COLO829 (cell line): ENCODE results near the gene METTL22.

Source experiments
- DNase-seq: peaks from one replicate; pipeline ENCODE4 v3.0.0; 2012; ENCODE audit warnings: low spot score

The METTL22 gene

DNA sequence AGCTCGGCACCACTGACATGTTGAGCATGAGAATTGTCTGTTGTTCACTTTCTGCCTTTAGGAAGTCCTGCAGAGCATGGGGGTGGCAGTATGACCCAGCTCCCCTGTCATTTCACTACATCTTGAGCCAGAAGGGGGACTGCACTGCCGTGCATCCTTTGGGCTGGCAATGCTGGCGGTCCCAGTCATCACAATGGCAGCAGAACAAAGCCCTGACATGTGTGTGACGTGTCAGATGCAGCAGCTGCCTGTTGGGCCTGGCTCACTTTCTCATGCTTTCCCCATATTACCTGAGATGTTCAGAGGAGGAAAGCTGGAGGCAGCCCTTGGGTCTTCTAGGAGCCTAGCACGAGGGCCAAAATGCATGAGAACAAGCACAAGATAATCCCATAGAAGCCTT lies 46.6 kb downstream of the METTL22 start:
- no peak for DNase-seq

DNA sequence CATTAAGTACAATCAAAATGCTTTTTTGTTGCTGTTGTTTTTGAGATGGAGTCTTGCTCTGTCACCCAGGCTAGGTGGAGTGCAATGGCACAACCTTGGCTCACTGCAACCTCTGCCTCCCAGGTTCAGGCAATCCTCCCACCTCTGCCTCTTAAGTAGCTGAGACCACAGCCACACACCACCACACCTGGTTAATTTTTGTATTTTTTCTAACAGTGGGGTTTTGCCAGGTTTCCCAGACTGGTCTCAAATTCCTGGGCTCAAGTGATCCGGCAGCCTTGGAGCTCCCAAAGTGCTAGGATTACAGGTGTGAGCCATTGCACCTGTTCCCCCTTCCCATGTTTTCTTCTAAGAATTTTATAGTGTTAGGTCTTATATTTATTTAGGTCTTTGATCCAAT lies 48.0 kb downstream of the METTL22 start:
- no peak for DNase-seq

DNA sequence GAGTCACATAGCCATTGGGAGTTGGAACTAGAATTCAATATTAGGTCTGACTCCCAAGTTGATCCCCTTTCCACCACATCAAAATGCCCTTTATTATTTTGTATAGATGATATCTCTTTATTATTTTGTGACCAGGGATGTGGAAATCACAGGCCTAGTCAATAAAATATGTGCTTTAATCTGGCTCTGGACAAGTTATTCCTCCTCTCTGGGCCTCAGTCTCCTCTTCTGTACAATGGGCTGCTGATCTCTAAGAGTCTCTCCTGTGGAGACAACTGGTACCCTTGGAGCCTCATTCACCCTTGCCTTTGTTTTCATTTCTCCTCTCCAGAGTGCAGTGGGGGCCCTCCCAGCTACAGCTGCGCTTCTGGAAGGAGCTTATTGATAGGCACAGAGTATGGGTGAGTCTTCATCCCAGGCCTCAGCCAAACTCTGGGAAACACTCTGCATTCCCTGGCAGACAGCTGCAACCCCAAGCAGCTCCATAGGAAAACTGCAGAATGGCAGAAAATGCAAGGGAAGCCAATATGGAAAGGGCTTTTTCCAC lies 48.6 kb downstream of the METTL22 start:
- no peak for DNase-seq

DNA sequence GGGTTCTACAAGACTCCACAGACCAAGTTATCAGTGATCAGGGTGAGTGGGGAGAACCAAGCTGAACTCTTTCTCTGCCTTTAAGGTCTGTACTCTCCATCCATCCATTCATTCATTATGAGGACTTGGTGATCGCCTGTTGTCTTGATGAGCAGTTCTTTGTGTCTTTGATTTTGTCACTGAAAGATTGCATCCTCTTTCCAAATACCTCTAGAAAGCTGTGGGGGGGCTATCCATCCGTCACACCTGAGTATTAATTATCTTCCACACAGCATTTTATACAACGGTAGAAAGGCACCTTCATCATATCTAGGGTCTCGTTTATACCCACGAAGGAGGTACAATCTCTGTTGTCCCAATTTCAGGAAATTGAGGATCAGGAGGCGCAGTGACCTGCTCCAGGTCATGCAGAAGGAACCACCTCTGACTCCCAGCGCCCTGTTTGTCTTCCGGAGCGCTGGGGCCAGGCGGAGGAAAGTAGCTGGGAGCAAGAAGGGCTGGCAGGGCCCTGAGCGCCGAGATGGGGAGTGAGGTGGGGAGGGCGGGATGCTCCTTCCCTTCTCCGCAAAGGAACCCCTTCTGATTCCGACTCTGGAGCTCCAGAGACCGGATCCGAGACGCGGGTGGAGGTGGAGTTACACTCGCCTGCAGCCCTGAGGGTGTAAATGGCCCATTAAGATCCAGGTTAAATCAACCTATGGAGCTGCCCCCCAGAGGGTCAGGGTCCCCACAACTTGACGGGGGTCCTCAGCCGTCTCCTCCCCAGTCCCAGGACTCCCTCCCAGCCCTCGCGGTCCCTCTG lies 52.3 kb downstream of the METTL22 start:
- DNase-seq, result no peak

DNA sequence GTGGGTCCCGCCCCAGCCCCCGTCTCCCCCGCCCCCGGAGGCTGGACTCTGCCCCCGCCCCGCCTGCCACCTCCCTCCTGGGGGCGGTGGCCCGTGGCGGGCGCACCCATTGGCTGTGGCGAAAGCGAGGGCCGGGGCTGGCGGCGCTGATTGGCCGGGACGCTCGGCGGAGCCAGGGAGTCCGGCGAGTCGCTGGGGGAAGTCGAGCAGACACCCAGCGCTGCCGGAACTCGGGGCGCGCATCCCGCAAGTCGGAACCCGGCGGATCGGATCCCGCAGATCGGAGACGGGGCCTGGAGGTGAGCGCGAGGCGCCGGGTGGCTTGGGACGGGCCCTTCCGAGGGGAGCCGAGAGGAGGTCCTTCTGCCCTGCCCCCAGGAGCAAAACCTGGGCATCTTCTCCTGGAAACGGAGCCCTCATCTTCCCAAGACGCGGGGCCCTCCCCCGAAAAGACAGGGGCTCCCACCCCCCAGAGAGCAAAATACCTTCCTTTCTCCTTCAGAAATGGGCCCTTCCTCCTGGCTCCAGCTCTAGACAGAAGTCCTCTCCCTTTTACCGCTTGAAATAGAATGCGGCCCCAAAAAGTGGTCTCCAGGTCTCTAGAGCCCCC lies 53.0 kb downstream of the METTL22 start, which contains the start of gene ABAT:
Gene ABAT (plus strand): TSS at position 205 of the 610 bp plus-strand sequence. CDS start 61,123 bp downstream, outside the sequence.
- DNase-seq, result peak; percentile 76

DNA sequence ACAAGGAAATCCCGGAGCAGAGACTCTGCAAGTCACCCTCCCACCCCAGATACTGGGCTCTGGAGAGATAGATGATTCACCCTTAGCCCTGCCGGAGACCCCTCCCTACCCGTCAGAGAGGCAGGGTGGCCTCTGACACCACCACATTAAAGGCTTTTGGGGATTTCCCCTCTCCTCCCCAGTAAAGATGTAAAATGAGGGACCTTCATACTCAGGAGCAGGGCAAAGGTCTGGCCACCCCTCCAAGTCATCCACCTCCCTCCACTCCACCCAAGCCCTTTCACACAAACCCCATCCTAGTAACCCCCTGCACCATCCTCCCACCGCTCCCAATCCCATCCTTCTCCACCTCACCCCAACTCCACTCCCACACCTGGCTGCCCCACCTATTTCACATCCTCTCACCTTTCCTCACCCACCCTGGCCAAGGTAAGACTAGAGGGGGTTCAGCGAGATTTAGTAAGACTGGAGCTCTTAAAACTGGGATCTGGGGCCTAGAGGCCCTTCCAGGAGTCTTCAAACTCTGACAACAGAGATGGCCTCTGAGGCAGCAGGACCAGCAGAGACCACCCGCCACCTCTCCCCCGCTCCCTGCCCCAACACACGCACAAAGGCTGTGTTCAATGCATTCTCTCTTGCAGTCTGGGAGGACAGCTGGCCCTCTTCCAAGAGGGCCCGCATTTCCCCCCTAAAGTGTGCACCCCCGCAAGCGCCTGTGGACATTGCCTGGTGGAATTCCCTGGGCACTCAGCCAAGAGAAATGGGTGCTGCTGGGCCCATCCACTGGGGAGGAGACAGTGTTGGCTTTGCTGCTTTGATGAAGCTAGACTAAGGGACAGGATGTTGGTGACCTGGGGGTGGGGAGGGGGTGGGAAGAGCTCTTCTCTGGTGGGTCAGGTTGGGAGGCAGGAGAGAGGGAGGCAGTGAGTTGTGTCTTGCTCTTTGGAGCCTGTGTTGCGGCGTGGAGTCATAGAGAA lies 54.0 kb downstream of the METTL22 start:
- no peak for DNase-seq

DNA sequence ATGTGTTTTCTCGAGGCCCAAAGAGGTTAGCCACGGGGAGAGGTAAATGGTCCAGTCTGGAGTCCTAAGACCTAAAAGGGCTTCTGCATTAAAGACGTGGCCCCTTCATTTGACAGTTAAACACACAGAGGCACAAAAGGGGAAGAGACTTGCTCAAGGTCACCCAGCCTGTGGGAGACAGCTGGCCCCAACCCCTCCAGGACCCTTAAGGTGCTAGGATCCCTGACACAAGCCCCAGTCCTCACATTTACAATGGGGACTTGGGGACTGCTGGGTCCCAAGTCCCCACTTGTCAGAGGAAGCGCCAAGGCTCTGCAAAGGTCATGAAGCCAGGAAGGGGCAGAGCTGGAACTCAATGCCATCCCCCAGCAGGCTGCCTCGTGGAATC lies 54.7 kb downstream of the METTL22 start:
- no peak for DNase-seq

DNA sequence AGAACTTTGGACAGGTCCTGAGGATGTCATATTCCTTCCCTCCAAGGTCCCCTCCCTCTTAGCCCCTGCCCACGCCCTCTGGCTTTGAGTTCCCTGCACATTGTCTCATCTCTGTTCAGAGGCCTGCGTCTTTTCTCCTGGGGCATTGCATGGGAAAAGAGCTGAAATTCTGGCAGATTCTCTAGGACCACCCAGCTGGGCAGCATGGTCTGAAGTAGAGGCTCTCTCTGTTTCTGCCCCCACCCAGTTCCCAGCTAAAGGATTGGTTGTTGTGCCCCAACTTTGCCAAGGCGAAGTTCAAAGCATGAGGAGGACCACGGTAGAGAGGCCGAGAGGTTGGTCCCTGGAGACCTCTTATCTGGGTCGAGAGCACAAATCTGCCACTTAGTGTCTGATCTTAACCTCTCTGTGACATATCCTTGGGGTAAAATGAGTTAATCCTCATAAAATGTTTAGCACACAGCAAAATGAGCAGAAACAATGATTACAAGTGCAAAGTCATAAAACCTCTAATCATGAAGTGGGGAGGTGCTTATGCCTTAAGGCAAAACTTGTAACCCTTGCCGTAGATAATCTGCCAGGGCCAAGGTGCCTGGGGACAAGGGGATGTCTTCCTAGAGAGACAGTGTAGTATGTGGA lies 55.4 kb downstream of the METTL22 start:
- DNase-seq, result no peak

DNA sequence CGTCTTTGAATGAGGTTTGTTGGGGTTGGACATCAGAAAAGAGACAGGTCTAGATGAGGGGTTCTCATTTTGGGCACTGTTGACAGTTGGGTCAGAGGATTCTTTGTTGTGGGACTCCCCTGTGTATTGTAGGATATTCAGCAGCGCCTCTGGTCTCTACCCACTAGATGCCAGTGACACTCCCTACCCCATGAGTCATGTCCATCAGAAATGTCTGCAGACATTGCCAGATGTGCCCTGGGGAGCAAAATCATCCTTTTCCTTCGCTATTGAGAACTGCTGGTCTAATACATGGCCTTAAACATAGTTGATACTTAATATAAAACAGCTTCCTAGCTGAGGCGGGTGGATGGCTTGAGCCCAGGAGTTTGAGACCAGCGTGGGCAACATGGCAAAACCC lies 56.0 kb downstream of the METTL22 start:
- no peak for DNase-seq

DNA sequence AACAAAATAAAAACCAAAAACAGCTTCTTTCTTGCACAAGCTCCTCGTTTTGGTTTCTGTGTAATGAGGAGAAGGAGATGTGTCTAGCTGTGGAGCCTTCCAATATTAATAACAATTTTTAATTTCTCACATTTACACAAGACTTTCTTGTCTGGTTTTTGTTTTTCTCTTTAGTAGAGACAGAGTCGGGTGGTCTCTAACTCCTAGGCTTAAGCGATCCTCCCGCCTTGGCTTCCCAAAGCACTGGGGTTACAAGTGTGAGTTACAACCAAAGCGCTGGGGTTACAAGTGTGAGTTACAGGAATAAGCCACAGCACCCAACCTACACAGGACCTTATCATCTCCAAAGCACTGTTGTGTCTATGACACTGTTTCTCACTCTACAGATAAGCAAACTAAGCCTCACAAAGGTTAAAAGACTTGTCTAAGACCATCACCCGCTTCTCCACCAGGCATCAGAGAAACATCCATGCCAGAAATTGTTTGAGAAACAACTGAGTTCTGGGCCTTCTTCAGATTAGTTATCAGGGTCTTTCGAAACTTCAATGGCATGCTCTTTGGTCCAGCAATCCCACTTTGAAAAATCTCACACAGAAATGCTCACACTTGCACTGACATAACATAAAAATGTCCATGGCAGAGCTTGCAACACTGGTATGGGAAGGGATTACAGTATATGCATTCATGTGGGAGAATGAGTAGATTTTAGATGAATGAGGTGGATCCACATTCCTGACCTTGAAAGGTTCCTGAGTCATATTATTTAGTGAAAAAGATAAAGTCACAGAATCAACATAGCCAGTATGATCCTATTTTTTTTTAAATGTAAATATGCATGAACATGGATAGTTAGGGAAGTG lies 56.8 kb downstream of the METTL22 start:
- DNase-seq, result no peak

DNA sequence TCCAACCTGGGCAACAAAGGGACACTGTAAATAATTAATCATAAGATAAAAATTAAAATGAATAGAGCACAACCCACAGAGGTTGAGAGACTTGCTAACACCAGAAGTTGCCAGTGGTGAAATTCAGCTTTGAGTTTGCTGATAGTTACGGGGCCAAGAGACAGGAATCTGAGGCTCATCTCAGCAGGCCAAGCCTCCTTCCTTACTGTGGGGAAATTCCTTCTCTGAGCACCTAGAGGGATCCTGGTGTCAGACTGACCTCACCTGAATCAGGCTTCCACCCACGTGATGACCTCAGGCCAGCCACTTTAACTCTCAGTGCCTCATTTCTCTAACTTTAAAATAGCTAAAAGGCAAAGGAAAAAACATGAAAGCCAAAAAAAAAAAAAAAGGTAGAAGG lies 57.7 kb downstream of the METTL22 start:
- no peak for DNase-seq

DNA sequence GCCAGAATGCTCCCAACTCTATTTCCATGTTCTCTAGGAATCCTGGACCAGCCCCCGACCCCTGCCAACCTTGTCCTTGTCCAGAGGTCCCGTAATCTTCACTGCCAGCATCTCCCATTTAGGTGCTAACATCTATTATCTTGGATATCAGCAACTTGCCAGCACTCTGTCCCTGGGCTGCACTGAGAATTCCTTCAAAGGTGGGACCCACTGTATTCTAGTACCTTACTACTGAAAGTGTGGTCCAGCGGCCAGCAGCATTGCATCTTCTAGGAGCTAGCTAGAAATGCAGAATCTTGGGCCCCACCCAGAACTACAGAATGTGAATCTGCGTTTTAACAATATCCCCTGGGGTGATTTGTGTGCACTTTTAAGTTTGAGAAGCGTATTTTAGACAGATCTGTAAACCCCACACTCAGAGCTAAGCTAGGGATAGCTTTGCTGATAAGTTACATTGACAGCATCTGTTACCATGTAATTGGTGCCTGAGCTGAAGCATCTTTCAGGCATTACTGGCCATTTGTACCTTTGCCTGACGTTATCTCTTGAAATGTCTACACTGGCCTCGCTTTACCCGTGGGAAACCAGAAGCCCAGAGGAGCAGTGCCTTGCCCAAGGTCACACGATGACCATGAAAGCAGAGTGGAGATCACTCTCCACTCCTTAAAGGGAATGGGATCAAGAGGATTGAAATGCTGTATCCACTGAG lies 61.2 kb downstream of the METTL22 start:
- DNase-seq, result no peak

DNA sequence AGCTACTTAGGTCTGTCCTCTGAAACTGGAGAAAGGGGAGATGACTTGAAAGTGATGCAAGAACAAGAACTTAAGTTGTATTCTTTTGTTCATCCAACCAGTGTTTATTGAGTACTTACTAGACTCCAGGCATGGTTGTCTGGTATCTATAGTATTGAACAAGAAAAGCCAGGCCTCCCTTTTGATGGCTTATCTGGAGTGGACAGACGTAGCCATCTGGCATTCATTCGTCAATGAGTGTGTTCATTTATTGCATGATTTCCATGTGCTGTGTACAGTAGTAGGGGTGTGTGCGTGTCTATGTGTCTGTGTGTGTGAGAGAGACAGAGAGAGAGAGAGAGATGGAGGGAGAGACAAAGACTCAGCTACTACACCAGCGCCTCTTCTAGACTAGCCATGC lies 62.1 kb downstream of the METTL22 start:
- no peak for DNase-seq

DNA sequence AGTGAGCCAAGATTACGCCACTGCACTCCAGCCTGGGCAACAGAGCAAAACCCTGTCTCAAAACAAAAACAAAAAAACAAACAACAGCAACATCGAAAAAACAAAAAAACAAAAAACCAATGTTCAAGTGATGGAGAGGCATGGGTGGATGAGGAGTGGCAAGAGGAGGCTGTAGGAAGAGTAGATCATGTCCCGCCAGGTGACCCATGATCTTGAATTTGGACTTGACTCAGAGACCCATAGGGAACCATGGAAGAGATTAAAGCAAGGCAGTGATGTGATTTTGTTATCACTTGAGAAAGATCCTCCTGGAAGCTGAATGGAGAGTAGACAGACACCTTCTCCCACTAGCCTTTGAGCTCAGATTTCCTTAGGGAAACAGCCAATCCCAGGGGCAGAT lies 64.1 kb downstream of the METTL22 start:
- DNase-seq, result no peak

DNA sequence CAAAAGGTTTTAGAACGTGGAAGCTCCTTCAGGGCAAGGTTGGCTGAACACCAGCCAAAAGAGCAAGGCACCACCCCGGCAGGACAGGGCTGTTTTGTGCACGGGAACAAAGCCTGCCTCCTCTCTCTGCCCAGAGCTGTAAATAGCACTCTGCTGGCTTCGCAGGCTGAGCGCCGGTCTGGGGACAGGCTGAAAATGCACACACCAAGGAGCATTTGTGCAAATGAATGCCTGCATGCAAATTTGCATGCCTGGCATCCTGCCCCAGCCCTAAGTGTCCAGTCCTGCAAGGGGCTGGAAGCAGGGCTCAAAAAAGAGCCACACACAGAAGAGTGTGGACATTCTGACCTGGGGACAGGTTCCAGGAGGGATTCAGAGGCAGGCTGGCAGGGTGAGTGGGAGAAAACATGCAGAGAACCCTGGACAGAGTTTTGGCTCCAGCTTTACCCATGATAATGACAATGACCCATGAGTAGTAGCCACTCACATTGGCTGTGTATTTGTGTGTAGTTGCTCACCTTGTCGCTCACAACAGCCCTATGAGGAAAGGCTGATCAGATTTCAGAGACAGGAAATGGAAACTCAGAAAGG lies 64.6 kb downstream of the METTL22 start:
- DNase-seq, result no peak

DNA sequence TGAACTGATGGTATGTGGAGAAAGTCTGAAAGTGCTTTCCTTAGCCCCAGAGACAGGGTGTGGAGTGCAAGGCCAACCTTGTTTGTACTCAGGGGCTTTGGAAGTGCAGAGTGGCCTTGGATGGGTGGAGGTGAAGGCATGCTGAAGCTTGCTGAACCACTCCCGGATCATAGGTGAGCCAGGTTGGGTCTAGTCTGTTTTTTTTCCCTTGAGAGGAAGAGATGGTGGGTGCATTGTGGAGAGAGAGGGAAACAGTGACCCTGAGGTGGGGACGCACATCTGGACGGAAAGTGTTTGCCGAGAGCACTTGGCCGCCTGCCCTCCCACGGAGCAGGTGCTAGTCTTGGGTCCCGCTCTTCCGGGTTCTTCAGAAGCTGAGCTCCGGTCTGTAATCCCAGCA lies 65.4 kb downstream of the METTL22 start:
- DNase-seq, result no peak

DNA sequence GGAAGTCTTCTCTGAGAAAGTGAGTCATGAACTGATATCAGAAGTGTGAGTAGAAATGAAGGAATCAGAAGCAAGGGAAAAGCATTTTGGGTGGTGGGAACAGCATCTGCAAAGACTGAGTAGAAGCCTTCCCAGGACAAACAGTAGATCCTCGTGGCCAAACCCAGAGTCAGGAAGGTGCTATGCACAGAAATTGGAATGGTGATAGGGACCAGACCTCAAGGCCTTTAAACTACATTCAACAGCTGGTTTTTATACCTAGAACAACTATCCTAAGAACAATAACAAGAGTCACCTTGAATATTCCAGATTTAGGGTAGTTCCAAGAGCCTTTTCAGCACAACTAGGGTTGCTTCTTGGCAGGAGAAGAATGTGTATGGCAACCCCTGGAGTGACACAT lies 68.2 kb downstream of the METTL22 start:
- no peak for DNase-seq

DNA sequence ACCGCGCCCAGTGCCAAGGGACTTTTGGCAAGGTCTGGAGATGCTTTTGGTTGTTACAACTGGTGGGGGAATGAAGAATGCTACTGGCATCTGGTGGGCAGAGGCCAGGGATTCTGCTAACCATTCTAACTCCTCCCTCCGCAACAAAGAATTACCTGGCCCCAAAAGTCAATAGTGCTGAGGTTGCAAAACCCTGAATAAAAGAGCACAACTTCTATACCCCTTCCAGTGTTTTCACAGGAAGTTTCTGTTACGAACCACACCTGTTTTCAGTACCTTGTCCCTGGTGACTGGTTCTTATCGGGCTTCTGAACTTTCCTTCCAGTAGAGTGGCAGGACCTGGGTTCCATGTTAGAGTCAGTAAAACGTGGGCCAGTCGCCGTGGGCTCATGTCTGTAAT lies 70.2 kb downstream of the METTL22 start:
- no peak for DNase-seq

DNA sequence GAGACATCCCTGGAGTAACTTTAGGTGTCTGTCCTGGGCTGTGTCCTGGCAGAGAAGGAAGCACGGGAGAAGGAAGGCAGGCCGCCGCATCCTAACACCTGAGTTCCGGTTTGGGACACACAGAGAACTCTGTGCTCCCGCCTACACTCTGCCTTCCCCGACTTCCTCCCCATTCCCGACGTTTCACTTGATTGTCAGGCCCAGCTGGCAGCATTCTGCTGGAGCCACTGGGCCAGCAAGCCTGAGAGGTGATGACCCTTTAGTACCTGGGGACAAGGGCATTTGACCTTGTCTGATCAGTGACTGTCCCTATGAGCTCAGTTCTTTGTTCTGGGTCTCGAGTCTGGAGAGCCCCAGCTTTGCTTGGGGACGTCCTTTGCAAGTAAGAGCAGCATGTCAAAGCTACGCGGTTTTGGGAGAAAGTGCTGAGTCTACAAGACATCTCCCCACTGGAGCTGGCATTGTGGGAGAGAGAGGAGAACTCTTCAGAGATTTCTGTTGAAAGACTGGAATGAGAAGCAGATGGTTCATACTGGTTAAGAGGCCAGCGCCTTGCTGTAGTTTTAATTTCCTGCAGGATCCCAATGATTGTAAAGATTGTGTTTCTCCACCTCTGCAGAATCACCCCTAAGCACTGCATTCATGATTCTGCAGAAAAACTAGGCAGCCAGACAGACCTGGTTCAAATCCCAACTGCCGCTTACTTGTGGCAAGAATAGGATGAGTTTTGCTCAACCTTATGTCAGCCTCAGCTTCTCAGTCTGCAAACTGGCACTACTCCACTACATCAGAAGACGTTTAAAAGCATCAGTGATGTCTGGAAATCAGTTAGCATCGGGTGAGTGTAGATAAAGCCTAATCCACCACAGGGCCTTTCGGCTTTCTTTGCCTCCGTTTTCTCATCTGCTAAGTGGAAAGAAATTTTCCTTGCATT lies 73.6 kb downstream of the METTL22 start:
- DNase-seq, result no peak
